ENCODE data around the gene CNTNAP2.

- no peak for TF ChIP-seq CTCF (IDR thresholded peaks at IDR 0.05)
- no peak for TF ChIP-seq POLR2A (IDR thresholded peaks at IDR 0.05)
These were observed 1530.0 kb downstream of the CNTNAP2 start for GRCh38 chr7:147646568-147646967.
